Vagina (tissue), 2 donors: ENCODE results near the gene LDLRAD3.

Experiments
- POLR2A ChIP-seq, 2 donors: fragments of 450-650 bp; IDR thresholded peaks; one replicate each; pipeline ENCODE4 v1.6.1; 2017; ENCODE audit warnings: antibody characterized with exemption in 2 of 2, mild to moderate bottlenecking in 2 of 2, moderate library complexity in 2 of 2
- TF ChIP-seq, protein P1 (sequence below), 3 experiments: fragments of 450-650 bp in 2 of 3; fragments of 200-600 bp in 1 of 3; sonication (generic) in 1 of 3; IDR thresholded peaks; one replicate each; pipeline ENCODE4 v1.5.1; 2017 to 2019; ENCODE audit warnings: antibody characterized with exemption in 3 of 3, mild to moderate bottlenecking in 2 of 3, moderate library complexity in 2 of 3

- no peak for TF ChIP-seq POLR2A (IDR thresholded peaks at IDR 0.05)
- TF ChIP-seq, protein P1, sequence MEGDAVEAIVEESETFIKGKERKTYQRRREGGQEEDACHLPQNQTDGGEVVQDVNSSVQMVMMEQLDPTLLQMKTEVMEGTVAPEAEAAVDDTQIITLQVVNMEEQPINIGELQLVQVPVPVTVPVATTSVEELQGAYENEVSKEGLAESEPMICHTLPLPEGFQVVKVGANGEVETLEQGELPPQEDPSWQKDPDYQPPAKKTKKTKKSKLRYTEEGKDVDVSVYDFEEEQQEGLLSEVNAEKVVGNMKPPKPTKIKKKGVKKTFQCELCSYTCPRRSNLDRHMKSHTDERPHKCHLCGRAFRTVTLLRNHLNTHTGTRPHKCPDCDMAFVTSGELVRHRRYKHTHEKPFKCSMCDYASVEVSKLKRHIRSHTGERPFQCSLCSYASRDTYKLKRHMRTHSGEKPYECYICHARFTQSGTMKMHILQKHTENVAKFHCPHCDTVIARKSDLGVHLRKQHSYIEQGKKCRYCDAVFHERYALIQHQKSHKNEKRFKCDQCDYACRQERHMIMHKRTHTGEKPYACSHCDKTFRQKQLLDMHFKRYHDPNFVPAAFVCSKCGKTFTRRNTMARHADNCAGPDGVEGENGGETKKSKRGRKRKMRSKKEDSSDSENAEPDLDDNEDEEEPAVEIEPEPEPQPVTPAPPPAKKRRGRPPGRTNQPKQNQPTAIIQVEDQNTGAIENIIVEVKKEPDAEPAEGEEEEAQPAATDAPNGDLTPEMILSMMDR (IDR thresholded peaks at IDR 0.05) = no peak
Measured at GRCh38 chr11:35932681-35933319, 11.1 kb upstream of the LDLRAD3 start.
